ENCODE results near the gene C22orf39.

C22orf39 gene

DNA sequence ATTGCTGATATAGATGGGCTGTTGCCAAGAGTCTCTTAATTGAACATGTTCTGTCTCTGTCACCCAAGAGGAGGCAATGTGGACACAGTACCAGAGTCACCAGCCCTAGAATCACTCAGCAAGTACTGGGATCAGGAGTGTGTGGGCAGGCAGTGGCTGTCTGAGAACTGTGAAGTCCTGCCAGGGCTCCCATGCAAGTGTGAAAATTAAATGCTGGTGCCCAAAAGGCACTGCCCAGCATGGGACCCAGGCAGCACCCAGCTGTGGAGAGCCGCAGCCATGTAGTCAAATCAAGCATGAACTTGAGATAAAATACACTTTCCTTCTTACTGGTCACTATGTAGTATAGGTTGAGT lies 35.8 kb downstream of the C22orf39 start:
- in situ Hi-C loops (cut with MboI; ENCODE audit: low sequenced_read_pairs, unreplicated experiment), result no loop called here
- TF ChIP-seq, protein P1, sequence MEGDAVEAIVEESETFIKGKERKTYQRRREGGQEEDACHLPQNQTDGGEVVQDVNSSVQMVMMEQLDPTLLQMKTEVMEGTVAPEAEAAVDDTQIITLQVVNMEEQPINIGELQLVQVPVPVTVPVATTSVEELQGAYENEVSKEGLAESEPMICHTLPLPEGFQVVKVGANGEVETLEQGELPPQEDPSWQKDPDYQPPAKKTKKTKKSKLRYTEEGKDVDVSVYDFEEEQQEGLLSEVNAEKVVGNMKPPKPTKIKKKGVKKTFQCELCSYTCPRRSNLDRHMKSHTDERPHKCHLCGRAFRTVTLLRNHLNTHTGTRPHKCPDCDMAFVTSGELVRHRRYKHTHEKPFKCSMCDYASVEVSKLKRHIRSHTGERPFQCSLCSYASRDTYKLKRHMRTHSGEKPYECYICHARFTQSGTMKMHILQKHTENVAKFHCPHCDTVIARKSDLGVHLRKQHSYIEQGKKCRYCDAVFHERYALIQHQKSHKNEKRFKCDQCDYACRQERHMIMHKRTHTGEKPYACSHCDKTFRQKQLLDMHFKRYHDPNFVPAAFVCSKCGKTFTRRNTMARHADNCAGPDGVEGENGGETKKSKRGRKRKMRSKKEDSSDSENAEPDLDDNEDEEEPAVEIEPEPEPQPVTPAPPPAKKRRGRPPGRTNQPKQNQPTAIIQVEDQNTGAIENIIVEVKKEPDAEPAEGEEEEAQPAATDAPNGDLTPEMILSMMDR (IDR thresholded peaks at IDR 0.05; ENCODE audit: borderline replicate concordance, control extremely low read depth, extremely low read depth, insufficient read depth, missing control alignments), result no peak

GRCh38 chr22:19410941-19411689 lies 36.4 kb downstream of the C22orf39 start:
- TF ChIP-seq, protein P1 (IDR thresholded peaks at IDR 0.05; ENCODE audit: borderline replicate concordance, control extremely low read depth, extremely low read depth, insufficient read depth, missing control alignments), result no peak
- DNase-seq (ENCODE audit: low spot score), result no peak
- in situ Hi-C loops (cut with MboI; ENCODE audit: low sequenced_read_pairs, unreplicated experiment), result no loop called here

More for the DNA sequence above, 35.8 kb downstream of the C22orf39 start:
- DNase-seq (ENCODE audit: low spot score), result no peak

DNA sequence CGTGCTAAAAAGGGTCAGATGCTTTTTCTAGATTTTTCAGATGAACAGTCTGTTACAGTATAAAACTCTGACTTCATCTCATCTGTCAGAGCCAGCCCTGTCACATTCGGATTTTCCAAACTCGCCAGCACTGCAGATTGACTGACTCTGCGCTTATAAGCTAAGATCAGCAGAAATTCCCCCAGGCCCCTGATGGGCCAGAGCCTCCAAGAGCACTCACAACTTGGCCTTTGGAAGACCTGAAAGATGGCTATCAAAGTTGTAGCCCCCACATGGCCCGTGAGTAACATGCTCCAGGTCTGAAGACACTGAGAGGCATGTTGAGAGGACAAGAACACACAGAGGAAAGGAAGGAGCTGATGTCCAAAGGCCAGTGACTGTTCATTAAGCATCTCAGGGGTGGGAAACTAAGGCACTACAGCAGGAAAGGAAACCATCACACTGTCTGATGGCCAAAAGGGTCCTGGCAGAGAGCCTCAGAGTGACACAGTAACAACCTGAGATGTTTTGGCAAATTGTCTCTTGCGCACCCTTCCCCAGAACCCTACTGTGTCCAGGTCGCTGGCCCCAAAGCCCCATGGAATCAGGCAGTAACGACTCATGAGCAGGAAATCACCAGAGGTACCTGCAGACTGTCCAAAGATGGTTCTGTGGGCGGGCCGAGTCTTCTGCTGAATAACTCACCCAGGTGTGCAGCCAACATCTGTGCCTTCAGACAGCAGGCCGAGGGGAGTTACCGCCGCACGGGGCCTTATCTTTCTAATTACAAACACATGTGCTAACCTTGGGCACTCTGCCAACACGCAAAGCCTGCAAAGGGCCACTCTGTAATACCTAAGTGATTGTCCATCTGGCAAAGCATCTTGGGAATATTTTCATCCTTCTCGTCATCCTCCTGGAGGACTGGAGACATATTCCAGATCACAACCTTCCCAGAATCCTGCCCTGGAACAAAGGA lies 39.6 kb downstream of the C22orf39 start:
- no peak for DNase-seq (ENCODE audit: low spot score)
- in situ Hi-C loops (cut with MboI; ENCODE audit: low sequenced_read_pairs, unreplicated experiment), result no loop called here

GRCh38 chr22:19406846-19407245 lies 40.7 kb downstream of the C22orf39 start:
- no peak for DNase-seq (ENCODE audit: low spot score)
- TF ChIP-seq, protein P1 (IDR thresholded peaks at IDR 0.05; ENCODE audit: borderline replicate concordance, control extremely low read depth, extremely low read depth, insufficient read depth, missing control alignments), result no peak
- in situ Hi-C loops (cut with MboI; ENCODE audit: low sequenced_read_pairs, unreplicated experiment), result no loop called here

More for the DNA sequence above, 39.6 kb downstream of the C22orf39 start:
- TF ChIP-seq, protein P1 (IDR thresholded peaks at IDR 0.05; ENCODE audit: borderline replicate concordance, control extremely low read depth, extremely low read depth, insufficient read depth, missing control alignments), result no peak

GRCh38 chr22:19406281-19406811 lies 41.2 kb downstream of the C22orf39 start:
- in situ Hi-C loops (cut with MboI; ENCODE audit: low sequenced_read_pairs, unreplicated experiment), result no loop called here
- TF ChIP-seq, protein P1 (IDR thresholded peaks at IDR 0.05; ENCODE audit: borderline replicate concordance, control extremely low read depth, extremely low read depth, insufficient read depth, missing control alignments), result no peak
- no peak for DNase-seq (ENCODE audit: low spot score)

- in situ Hi-C loops (cut with MboI; ENCODE audit: low sequenced_read_pairs, unreplicated experiment), result no loop called here
- TF ChIP-seq, protein P1 (IDR thresholded peaks at IDR 0.05; ENCODE audit: borderline replicate concordance, control extremely low read depth, extremely low read depth, insufficient read depth, missing control alignments), result no peak
Observed at GRCh38 chr22:19405652-19406051, 41.9 kb downstream of the C22orf39 start.

More at GRCh38 chr22:19405652-19406051, 41.9 kb downstream of the C22orf39 start:
- DNase-seq (ENCODE audit: low spot score), result no peak
